NCI-H2029 (cell line): Measurements from ENCODE around the gene MRNIP.
"Not testable (repeated sequence)": the region's sequence is repeated elsewhere in the genome, so short reads cannot be mapped to it uniquely, and the experiment has no call there.

Source experiments
- DNase-seq: peaks from one replicate; lab custom pipeline; 2025; lab: John Stamatoyannopoulos, UW

Gene MRNIP

DNA sequence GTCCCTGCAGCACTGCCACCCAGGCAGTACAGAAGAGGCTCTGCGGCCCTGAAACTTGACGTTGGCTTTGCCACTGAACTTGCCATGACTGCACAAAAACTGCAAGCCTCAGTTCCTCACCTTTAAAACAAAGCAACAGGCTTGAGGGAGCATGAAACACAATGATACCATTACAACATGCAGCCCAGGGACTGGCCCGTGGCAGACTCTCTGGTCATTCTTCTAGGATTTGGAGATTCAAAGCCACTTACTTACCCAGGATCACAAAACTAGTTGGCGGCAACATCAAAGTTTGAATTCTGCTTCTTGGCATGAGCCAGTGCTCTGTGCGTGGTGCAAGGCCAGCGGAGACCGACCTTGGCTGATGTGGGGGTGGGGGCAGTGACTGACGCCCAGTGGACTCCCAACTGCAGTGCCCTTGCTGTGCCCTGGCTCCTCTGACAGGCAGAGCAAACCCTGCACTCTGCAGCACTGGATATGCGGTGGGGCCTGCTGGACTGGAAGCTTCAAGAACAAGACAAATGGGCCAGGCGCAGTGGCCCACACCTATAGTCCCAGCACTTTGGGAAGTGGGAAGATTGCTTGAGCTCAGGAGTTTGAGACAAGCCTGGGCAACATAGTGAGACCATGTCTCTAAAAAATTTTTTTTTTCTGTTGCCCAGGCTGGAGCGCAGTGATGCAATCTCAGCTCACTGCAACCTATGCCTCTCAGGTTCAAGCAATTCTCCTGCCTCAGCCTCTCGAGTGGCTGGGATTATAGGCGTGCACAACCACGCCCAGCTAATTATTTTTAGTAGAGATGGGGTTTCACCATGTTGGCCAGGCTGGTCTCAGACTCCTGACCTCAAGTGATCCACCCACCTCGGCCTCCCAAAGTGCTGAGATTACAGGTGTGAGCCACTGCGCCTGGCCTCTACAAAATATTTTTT is 19.0 kb downstream of the MRNIP start:
- DNase-seq: no peak

DNA sequence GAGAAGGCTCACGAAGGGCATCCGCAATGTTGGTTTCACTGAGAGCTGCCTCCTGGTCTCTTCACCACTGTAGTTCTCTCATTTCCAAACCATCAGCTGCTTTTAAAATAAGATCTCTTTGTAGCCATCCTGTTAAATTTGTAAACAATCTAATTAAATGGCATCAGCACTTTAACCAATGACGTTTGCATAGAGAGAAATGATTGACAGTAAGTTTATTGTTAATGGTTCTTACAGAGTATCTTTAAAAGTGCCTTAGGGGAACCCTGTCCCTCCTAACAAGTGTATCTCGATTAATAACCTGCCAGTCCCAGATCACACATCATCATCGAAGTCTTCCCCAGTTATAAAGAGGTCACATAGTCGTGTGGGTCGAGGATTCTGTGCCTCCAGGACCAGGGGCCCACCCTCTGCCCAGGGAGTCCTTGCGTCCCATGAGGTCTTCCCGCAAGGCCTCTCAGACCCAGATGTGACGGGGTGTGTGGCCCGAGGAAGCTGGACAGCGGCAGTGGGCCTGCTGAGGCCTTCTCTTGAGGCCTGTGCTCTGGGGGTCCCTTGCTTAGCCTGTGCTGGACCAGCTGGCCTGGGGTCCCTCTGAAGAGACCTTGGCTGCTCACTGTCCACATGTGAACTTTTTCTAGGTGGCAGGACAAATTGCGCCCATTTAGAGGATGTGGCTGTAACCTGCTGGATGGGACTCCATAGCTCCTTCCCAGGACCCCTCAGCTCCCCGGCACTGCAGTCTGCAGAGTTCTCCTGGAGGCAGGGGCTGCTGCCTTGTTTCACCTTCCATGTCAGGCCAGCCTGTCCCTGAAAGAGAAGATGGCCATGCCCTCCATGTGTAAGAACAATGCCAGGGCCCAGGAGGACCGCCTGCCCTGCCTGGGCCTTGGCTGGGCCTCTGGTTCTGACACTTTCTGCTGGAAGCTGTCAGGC is 21.3 kb downstream of the MRNIP start:
- DNase-seq: no peak

DNA sequence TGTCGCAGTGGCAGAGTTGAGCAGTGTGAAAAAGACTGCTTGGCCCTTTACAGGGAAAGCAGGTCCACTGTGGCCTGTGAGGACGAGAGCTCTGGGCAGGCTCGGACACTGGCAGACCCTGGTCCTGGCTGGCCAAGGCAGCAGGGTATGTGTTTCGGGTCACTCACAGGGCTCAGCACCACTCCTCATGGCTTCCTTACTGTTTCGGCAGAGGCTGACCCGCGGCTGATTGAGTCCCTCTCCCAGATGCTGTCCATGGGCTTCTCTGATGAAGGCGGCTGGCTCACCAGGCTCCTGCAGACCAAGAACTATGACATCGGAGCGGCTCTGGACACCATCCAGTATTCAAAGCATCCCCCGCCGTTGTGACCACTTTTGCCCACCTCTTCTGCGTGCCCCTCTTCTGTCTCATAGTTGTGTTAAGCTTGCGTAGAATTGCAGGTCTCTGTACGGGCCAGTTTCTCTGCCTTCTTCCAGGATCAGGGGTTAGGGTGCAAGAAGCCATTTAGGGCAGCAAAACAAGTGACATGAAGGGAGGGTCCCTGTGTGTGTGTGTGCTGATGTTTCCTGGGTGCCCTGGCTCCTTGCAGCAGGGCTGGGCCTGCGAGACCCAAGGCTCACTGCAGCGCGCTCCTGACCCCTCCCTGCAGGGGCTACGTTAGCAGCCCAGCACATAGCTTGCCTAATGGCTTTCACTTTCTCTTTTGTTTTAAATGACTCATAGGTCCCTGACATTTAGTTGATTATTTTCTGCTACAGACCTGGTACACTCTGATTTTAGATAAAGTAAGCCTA is 22.2 kb downstream of the MRNIP start:
- no peak for DNase-seq

DNA sequence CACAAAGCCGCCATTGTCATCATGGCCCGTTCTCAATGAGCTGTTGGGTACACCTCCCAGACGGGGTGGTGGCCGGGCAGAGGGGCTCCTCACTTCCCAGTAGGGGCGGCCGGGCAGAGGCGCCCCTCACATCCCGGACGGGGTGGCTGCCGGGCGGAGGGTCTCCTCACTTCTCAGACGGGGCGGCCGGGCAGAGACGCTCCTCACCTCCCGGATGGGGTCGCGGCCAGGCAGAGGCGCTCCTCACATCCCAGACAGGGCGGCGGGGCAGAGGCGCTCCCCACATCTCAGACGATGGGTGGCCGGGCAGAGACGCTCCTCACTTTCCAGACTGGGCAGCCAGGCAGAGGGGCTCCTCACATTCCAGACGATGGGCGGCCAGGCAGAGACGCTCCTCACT is 23.7 kb downstream of the MRNIP start:
- DNase-seq: not testable (repeated sequence)

DNA sequence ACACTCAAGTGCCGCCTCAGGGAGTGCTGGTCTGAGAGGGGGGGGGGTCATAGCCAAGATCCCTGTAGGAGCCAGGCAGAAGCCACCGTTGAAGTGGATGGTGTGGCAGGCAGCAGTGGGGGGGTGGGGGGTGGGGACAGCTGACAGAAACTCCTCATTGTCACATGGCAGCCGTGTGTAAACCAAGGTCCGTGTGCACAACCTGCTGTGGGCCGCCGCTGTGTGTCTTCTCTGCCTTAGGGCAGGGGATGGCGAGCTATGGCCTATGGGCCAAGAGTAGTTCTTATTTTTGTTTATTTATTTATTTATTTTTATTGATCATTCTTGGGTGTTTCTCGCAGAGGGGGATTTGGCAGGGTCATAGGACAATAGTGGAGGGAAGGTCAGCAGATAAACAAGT is 24.5 kb downstream of the MRNIP start:
- DNase-seq: no peak

DNA sequence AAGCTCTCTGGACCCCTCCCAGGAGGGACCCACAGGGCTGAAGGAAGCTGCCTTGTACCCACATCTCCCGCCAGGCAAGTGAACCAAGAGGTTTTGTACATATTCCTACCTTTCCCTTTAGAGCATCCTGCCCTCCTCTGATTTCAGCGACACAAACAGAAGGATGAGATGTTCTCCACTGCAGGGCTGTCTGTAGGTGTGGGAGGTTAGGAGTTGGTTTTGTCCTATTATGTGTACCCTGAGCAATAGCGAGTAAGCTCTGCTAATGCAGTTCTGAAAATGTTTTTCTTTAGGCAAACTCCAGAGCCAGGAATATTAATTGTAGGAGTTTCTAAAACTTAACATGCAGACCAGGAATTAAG is 24.9 kb downstream of the MRNIP start:
- DNase-seq: no peak

DNA sequence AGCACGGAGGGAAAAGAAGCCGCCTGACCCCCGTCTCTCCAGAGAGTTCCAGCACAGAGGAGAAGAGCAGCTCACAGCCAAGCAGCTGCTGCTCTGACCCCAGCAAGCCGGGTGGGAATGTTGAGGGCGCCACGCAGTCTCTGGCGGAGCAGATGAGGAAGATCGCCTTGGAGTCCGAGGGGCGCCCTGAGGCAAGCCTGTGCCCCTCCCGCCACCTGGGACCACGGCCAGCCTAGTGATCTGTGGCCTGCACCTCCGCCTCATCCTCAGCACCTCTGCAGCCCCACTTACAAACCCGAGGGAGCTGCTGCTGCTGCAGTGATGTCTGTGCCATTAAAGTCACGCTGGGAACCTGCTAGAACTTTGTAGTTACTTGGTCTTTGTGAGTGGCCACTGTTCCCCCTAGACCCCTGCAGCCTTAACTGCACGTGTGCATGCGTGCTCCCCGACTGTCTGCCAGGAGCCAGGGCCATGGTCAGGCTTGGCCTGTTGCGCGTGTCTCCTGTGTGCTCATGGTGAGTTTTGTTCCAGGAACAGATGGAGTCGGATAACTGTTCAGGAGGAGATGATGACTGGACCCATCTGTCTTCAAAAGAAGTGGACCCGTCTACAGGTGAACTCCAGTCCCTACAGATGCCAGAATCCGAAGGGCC is 25.4 kb downstream of the MRNIP start:
- DNase-seq: no peak

DNA sequence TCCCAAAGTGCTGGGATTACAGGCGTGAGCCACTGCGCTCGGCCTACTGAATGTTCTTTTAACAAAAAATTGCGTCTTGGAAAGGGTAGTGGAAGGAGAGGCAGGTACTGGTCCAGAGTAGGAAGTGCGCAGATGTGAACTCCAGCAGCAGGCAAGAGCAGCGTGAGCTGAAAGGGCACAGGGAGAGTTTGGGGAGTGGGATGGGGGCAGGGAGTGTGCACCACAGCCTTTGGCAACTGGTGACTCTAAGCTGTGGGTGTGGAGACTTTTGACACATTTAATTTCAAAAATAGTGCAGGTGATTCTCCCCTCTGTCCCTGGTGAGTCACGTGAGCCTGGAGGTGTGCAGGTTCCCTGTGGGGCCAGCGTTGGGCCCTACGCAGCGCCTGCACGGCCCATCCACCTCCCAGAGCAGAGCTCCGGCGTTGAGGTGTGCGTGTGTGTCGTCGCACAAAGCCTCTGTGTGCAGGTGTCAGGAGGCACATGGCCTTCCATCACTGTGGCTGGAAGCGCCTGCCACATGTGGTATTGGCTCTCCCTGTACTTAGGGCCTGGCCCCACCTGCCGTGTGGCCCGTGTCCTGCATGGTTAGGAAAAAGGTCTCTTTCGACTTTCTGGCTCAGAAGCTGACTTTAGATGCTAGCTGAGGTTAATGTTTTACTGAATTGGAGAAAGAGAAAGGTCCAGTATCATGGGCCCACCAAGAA is 26.4 kb downstream of the MRNIP start:
- no peak for DNase-seq

DNA sequence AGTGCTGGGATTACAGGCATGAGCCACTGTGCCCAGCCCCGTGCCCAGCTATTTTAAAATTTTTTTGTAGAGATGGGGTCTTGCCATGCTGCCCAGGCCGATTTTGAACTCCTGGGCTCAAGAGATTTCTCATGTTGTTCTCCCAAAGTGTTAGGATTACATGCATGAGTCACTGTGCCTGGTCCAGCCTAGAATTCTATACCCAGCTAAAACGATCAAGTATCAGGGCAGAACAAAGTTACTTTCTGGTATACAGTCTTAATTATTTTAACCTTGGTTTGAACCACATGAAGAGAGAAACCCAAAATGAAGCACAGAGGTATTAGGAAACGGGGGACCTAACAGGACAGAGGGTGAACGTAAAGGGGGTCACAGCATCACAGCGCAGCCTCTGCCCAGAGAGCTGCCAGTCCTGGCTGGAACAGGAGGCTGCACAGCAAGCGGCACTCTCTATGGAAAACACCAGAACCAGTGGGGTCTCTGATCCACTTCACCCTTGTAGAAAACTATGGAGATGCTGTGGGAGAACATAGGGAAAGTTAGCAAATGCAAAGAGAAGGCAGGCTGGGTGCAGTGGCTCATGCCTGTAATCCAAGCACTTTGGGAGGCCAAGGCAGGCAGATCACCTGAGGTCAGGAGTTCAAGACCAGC is 27.7 kb downstream of the MRNIP start:
- DNase-seq: no peak

DNA sequence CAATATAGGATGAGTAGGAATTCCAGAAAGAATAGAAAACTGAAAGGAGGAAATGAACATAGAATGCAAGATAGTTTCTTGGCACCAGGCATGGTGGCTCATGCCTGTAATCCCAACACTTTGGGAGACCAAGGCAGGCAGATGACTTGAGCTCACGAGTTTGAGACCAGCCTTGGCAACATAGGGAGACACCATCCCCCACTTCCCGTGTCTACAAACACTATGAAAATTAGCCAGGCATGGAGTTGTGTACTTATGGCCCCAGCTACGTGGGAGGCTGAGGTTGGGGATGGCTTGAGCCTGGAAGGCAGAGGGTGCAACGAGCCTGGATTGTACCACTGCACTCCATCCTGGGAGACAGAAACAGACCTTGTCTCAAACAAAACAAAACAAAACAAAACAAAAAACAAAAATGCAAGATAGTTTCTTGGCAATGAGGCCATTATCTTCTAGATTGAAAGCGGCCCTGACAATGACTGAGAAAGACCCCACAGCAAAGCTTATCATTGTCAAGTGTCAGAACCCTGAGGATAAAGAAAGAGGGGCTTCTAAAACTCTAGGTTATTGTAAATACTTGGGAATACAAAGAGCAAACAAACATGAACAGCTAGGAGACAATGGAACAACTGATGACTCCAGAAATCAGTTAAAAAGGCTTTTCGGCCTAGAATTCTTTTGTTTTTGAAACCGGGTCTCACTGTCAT is 28.7 kb downstream of the MRNIP start:
- no peak for DNase-seq

DNA sequence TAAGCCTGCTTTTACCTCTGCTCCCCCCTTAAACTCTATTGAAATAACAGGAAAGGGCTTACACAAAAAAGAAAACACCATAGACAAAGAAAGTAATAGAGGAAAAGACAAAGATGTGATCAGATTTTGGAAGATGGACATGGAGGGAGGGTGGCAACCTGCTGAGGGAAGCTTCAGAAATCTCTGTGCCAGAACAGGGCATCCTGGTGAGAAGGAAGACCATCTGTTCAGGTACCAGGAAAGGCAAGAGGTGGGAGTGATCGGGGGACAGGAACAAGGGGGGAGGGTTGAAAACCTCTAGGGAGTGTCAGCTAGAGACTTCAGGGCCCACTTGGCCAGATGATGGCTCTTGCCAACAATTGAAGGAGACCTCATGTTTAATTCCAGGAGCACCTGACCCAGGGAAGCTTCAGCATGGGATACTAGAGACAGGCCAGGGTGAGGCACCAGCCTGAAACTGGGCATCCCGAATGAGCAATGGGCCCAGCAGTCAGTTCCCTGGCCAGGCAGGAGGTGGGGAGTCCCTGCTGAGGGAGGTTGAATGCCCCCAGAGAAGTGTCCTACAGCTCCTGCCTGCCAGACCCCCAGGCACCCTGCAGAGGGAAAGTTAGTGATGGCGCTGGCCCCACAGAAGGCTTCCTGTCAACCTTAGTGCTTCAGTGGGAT is 29.7 kb downstream of the MRNIP start:
- DNase-seq: no peak

DNA sequence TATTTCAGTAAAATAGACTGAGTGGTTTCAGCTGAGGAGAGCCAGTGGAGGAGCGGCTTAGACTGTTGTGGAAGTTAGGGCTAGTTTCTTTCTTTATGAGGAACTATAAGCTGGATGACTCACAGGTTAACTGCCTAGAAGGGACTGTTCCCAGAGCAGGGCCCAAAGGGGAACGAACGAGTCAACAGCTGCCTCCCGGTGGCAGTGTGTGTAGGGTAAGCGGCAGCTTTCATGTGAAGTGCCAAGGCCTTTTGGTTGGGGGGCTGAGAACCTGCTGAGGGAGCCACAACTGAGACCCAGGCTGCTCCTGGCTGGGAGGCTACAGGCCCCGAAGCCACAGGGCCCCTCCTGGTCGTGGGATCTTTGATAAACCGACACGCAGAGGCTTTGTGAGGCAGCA is 30.9 kb downstream of the MRNIP start:
- no peak for DNase-seq

DNA sequence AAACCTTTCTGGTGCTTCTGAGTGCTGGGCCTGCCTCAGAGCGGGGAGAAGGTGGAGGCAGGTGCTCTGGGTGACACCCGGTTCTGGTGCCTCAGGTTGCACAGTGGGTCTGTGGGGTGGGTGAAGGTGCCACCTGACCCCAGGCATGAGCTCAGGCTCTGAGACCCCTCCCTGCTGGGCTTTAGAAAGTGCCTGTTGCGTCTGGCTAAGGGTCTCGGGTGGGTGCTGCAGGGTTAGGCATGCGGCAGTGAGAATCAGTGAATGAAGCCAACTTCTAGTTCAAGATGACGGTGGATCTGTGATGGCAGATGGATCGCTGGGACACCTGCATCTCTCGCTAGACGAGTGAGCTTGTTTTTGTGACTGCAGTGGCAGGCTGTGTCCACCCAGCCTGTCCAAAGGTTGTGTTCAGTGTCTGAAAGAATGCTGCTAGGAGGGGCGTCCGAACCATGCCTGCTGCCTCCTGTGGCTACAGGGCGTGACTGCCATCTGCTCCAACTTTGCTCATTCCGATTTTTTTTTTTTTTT is 32.9 kb downstream of the MRNIP start:
- DNase-seq: no peak

DNA sequence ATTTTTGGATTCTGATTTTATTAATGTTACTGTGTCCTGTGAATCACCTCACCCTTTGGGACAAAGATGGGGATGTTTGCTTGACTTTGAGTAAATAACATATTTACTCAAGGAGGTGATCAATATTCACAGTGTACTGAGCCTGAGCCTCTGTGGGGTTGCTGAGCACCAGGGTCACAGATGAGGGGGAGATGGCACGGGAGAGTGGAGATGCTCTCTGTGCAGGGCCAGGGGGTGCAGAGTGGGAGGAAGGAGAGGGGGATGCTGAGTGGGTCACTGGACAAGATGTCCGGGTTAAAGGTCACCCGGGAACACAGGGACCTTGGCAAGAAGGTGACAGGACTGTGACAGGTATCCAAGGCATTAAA is 33.9 kb downstream of the MRNIP start:
- no peak for DNase-seq

DNA sequence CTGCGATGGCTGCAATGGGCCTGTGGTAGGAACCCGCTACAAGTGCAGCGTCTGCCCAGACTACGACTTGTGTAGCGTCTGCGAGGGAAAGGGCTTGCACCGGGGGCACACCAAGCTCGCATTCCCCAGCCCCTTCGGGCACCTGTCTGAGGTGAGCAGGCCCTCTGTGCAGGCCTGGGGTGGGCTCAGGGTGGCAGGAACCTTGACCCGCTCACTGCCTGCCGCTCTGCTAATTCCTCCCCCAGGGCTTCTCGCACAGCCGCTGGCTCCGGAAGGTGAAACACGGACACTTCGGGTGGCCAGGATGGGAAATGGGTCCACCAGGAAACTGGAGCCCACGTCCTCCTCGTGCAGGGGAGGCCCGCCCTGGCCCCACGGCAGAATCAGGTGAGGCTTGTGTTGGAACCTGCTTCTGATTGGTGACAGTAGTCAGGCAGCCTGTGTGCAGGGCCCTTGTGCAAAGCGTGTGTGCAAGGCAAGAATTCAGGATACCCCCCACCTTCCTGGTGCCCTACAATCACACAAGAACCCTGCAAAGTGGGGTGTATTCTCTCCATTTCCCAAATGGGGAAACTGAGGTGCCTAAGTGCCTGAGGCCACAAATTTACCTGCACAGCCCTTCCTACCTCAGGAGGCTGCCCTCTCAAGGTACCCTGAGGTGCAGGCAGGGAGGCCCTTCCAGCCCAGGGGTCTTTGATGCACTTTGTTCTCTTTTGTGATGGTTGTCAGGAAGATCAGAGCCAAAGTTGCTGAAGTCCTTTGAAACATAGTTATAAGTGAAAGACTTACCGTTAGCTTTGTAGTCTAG is 34.5 kb downstream of the MRNIP start:
- DNase-seq: no peak

DNA sequence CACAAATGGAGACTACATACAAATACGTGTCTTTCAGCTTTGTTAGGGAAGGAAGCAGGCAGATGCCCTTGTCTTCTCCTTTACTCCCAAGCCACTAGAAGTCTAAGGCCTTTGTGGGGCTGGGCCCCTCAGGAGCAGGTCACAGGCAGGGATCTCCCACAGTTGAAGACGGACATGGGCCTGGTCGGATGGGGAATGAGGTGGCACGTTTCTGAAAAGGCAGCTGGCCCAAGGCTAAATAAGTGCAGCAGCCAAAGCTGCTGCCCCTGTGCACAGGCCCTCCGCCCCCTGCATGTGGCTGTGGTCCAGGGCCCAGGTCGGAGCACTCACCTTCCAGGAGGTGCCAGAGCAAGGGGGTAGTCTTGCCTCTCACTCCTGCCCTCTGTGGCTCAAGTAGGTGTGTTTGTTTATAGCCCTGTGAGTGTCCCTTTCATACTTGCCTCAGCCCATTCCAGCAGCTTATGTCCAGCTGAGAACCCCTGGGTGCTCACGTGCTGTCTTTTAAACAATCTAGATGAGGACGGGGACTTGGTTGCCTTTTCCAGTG is 36.1 kb downstream of the MRNIP start:
- no peak for DNase-seq

DNA sequence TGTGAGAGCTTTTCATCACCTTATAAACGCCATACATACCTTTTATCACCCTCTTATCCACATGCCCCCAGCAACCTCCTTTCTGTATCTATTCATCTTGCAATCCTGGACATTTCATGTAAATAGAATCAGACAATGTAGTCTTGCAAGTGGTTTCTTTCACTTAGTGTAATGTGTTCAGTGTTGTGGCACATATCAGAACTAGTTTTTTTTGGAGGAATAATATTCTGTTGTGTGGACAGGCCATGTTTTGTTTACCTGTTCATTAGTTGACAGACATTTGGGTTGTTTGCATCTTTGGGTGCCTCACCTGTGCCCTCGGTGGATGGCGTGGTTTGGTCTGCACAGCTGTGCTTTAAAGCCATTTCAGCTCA is 36.6 kb downstream of the MRNIP start:
- no peak for DNase-seq
